ENCODE data around the gene PPFIBP2. TPM values are rescaled to one million over a fixed set of nuclear protein-coding genes. Genes with fewer than 3 reads are reported as not detected.

PPFIBP2 gene
- total and polyA plus RNA-seq, 5 experiments from 2014 or later: 2.6 to 88.0 (median 32.2) TPM

- POLR2A ChIA-PET: no interaction called here
- Mint-ChIP-seq H3K27me3 (peaks cover 19 to 70% (median 51%) of the 10 kb centered on the region in 5 donors), H3K4me1 (peaks cover 6 to 13% (median 11%) of the 10 kb centered on the region in 4 donors), H3K27ac (peak overlapping the region in 1 of 10 donors; percentile 40), H3K36me3 (no peaks in the 10 kb centered on the region), H3K9me3 (no peaks in the 10 kb centered on the region), H3K4me3 (peak overlapping the region in 7 of 10 donors; percentile 46 to 78 (median 54))
- DNase-seq (no peak), ATAC-seq (no peak)
Observed at GRCh38 chr11:7672276-7672959, 158.6 kb downstream of the PPFIBP2 start.

- DNase-seq: no peak
- POLR2A ChIA-PET: no interaction called here
- peak within 1 kb of the TSS; percentile 65 to 89 (median 79) for H3K4me3 Mint-ChIP-seq
- H3K4me1 Mint-ChIP-seq: peaks cover 6 to 13% (median 11%) of the 10 kb centered on the region in 4 donors
- peak within 1 kb of the TSS in 3 of 10 donors; percentile 40 to 79 (median 61) for H3K27ac Mint-ChIP-seq
- H3K36me3 Mint-ChIP-seq: no peaks in the 10 kb centered on the region
- ATAC-seq: peak in 1 of 2 donors; percentile 33
- no peaks in the 10 kb centered on the region for H3K9me3 Mint-ChIP-seq
- peaks cover 20 to 77% (median 57%) of the 10 kb centered on the region in 5 donors for H3K27me3 Mint-ChIP-seq
Observed at GRCh38 chr11:7672960-7673723, 159.3 kb downstream of the PPFIBP2 start, which contains the start of gene CYB5R2. TSS of gene CYB5R2 (minus strand) at chr11:7673500. CDS start at chr11:7672825, 675 bp downstream.

- peak overlapping the region in 2 of 10 donors; percentile 25 to 61 for H3K27ac Mint-ChIP-seq
- H3K9me3 Mint-ChIP-seq: no peaks in the 10 kb centered on the region
- H3K27me3 Mint-ChIP-seq: peaks cover 24 to 82% (median 61%) of the 10 kb centered on the region in 5 donors
- H3K36me3 Mint-ChIP-seq: no peaks in the 10 kb centered on the region
- DNase-seq: no peak
- POLR2A ChIA-PET: no interaction called here
- H3K4me3 Mint-ChIP-seq: peak overlapping the region; percentile 65 to 89 (median 79)
- H3K4me1 Mint-ChIP-seq: peaks cover 6 to 13% (median 11%) of the 10 kb centered on the region in 4 donors
- ATAC-seq: peak; percentile 67 to 84
Observed at GRCh38 chr11:7673724-7674434, 160.1 kb downstream of the PPFIBP2 start.

GRCh38 chr11:7675631-7676030 is 161.8 kb downstream of the PPFIBP2 start:
- ATAC-seq (no peak), DNase-seq (no peak)
- POLR2A ChIA-PET: no interaction called here
- Mint-ChIP-seq H3K9me3 (no peaks in the 10 kb centered on the region), H3K27ac (no peak overlapping the region), H3K27me3 (peaks cover 28 to 90% (median 63%) of the 10 kb centered on the region in 5 donors), H3K4me1 (peaks cover 6 to 13% (median 11%) of the 10 kb centered on the region in 4 donors), H3K4me3 (peak overlapping the region in 1 of 10 donors; percentile 0), H3K36me3 (no peaks in the 10 kb centered on the region)

- POLR2A ChIA-PET: no interaction called here
- DNase-seq (no peak), ATAC-seq (no peak)
- Mint-ChIP-seq H3K9me3 (peaks cover 0 to 2% (median 0%) of the 10 kb centered on the region in 9 donors), H3K27ac (no peak overlapping the region), H3K4me1 (peaks cover 6 to 13% (median 11%) of the 10 kb centered on the region in 4 donors), H3K36me3 (no peaks in the 10 kb centered on the region), H3K4me3 (no peak overlapping the region), H3K27me3 (peaks cover 30 to 82% (median 59%) of the 10 kb centered on the region in 5 donors)
Observed at GRCh38 chr11:7677071-7677470, 163.3 kb downstream of the PPFIBP2 start.

GRCh38 chr11:7677796-7678201 is 164.0 kb downstream of the PPFIBP2 start:
- DNase-seq (no peak), ATAC-seq (no peak)

GRCh38 chr11:7683571-7683970 is 169.8 kb downstream of the PPFIBP2 start:
- peaks cover 0 to 2% (median 0%) of the 10 kb centered on the region in 9 donors for H3K9me3 Mint-ChIP-seq
- H3K4me3 Mint-ChIP-seq: no peak overlapping the region
- H3K27me3 Mint-ChIP-seq: peaks cover 15 to 32% (median 22%) of the 10 kb centered on the region in 5 donors
- no peak overlapping the region for H3K27ac Mint-ChIP-seq
- no peak for DNase-seq
- H3K4me1 Mint-ChIP-seq: no peaks in the 10 kb centered on the region
- no peaks in the 10 kb centered on the region for H3K36me3 Mint-ChIP-seq
- no peak for ATAC-seq
- POLR2A ChIA-PET: no interaction called here

More at GRCh38 chr11:7677796-7678201, 164.0 kb downstream of the PPFIBP2 start:
- Mint-ChIP-seq H3K27ac (no peak overlapping the region), H3K9me3 (peaks cover 0 to 2% (median 0%) of the 10 kb centered on the region in 9 donors), H3K36me3 (no peaks in the 10 kb centered on the region), H3K4me3 (no peak overlapping the region), H3K27me3 (peaks cover 31 to 74% (median 53%) of the 10 kb centered on the region in 5 donors), H3K4me1 (peaks cover 4 to 11% (median 10%) of the 10 kb centered on the region in 4 donors)
- POLR2A ChIA-PET: no interaction called here

- ATAC-seq (no peak), DNase-seq (no peak)
- H3K9me3 Mint-ChIP-seq: no peaks in the 10 kb centered on the region
- H3K36me3 Mint-ChIP-seq: no peaks in the 10 kb centered on the region
- POLR2A ChIA-PET: no interaction called here
- no peak overlapping the region for H3K4me3 Mint-ChIP-seq
- peaks cover 10 to 32% (median 29%) of the 10 kb centered on the region in 5 donors for H3K27me3 Mint-ChIP-seq
- H3K4me1 Mint-ChIP-seq: no peaks in the 10 kb centered on the region
- H3K27ac Mint-ChIP-seq: no peak overlapping the region
Observed at GRCh38 chr11:7686761-7687160, 173.0 kb downstream of the PPFIBP2 start.

GRCh38 chr11:7687386-7687785 is 173.6 kb downstream of the PPFIBP2 start:
- ATAC-seq (no peak), DNase-seq (no peak)
- Mint-ChIP-seq H3K4me3 (no peak overlapping the region), H3K9me3 (no peaks in the 10 kb centered on the region), H3K27ac (no peak overlapping the region), H3K4me1 (no peaks in the 10 kb centered on the region), H3K27me3 (peaks cover 12 to 37% (median 33%) of the 10 kb centered on the region in 5 donors), H3K36me3 (no peaks in the 10 kb centered on the region)
- POLR2A ChIA-PET: no interaction called here

- H3K36me3 Mint-ChIP-seq: no peaks in the 10 kb centered on the region
- POLR2A ChIA-PET: no interaction called here
Observed at GRCh38 chr11:7688238-7688826, 174.5 kb downstream of the PPFIBP2 start.

GRCh38 chr11:7689239-7689638 is 175.4 kb downstream of the PPFIBP2 start:
- Mint-ChIP-seq H3K4me3 (no peak overlapping the region), H3K4me1 (no peaks in the 10 kb centered on the region), H3K27me3 (peaks cover 18 to 56% (median 47%) of the 10 kb centered on the region in 5 donors), H3K27ac (no peak overlapping the region), H3K36me3 (no peaks in the 10 kb centered on the region), H3K9me3 (no peaks in the 10 kb centered on the region)
- POLR2A ChIA-PET: no interaction called here
- no peak for DNase-seq
- ATAC-seq: no peak

More at GRCh38 chr11:7688238-7688826, 174.5 kb downstream of the PPFIBP2 start:
- DNase-seq: peak in 3 of 10 donors; percentile 5 to 30 (median 23)
- peak; percentile 39 to 57 for ATAC-seq
- H3K27ac Mint-ChIP-seq: no peak overlapping the region
- no peaks in the 10 kb centered on the region for H3K4me1 Mint-ChIP-seq
- peaks cover 11 to 46% (median 38%) of the 10 kb centered on the region in 5 donors for H3K27me3 Mint-ChIP-seq
- H3K9me3 Mint-ChIP-seq: no peaks in the 10 kb centered on the region
- no peak overlapping the region for H3K4me3 Mint-ChIP-seq

- H3K27ac Mint-ChIP-seq: no peak overlapping the region
Observed at GRCh38 chr11:7690648-7691047, 176.8 kb downstream of the PPFIBP2 start.

More at GRCh38 chr11:7690648-7691047, 176.8 kb downstream of the PPFIBP2 start:
- ATAC-seq (no peak), DNase-seq (no peak)
- Mint-ChIP-seq H3K4me1 (no peaks in the 10 kb centered on the region), H3K27me3 (peaks cover 15 to 59% (median 45%) of the 10 kb centered on the region in 5 donors), H3K36me3 (no peaks in the 10 kb centered on the region), H3K4me3 (no peak overlapping the region), H3K9me3 (no peaks in the 10 kb centered on the region)
- POLR2A ChIA-PET: no interaction called here

Data from naive thymus-derived CD8-positive, alpha-beta T cell (primary cell).